GM12875 (cell line): ENCODE measurements around the gene CTPS2.
"Not testable (repeated sequence)": the region's sequence is repeated elsewhere in the genome, so short reads cannot be mapped to it uniquely, and the experiment has no call there.

Experiments
- H3K4me3 ChIP-seq: one replicate; pipeline ENCODE4 v1.5.1; 2011; ENCODE audit warnings: low read depth, low read length, control low read depth
- CTCF ChIP-seq: IDR thresholded peaks from 2 replicates; pipeline ENCODE4 v1.5.1; 2011; ENCODE audit warnings: low read depth, mild to moderate bottlenecking, control low read depth, inconsistent platforms, low read length, moderate library complexity, borderline replicate concordance; ENCODE audit not compliant: insufficient read depth

CTPS2 gene

GRCh38 chrX:16578218-16578617 lies 134.3 kb downstream of the CTPS2 start:
- no peak overlapping the region for H3K4me3 ChIP-seq
- TF ChIP-seq CTCF, result no peak

GRCh38 chrX:16577483-16578029 lies 134.9 kb downstream of the CTPS2 start:
- no peak for TF ChIP-seq CTCF
- no peak overlapping the region for H3K4me3 ChIP-seq

GRCh38 chrX:16575388-16575787 lies 137.1 kb downstream of the CTPS2 start:
- not testable (repeated sequence) for H3K4me3 ChIP-seq

GRCh38 chrX:16573781-16574180 lies 138.7 kb downstream of the CTPS2 start:
- TF ChIP-seq CTCF, result no peak
- H3K4me3 ChIP-seq, result no peak overlapping the region

- TF ChIP-seq CTCF, result no peak
- H3K4me3 ChIP-seq, result no peak overlapping the region
Observed at GRCh38 chrX:16567681-16568080, 144.8 kb downstream of the CTPS2 start.

- H3K4me3 ChIP-seq, result no peak overlapping the region
- TF ChIP-seq CTCF, result no peak
Observed at GRCh38 chrX:16566571-16566970, 145.9 kb downstream of the CTPS2 start.

- no peak for TF ChIP-seq CTCF
- no peak overlapping the region for H3K4me3 ChIP-seq
Observed at GRCh38 chrX:16560173-16560572, 152.3 kb downstream of the CTPS2 start.

- H3K4me3 ChIP-seq, result no peak overlapping the region
Observed at GRCh38 chrX:16559206-16559619, 153.3 kb downstream of the CTPS2 start.

More at GRCh38 chrX:16559206-16559619, 153.3 kb downstream of the CTPS2 start:
- TF ChIP-seq CTCF, result no peak
